ENCODE data around the gene LIX1.

The LIX1 gene

DNA sequence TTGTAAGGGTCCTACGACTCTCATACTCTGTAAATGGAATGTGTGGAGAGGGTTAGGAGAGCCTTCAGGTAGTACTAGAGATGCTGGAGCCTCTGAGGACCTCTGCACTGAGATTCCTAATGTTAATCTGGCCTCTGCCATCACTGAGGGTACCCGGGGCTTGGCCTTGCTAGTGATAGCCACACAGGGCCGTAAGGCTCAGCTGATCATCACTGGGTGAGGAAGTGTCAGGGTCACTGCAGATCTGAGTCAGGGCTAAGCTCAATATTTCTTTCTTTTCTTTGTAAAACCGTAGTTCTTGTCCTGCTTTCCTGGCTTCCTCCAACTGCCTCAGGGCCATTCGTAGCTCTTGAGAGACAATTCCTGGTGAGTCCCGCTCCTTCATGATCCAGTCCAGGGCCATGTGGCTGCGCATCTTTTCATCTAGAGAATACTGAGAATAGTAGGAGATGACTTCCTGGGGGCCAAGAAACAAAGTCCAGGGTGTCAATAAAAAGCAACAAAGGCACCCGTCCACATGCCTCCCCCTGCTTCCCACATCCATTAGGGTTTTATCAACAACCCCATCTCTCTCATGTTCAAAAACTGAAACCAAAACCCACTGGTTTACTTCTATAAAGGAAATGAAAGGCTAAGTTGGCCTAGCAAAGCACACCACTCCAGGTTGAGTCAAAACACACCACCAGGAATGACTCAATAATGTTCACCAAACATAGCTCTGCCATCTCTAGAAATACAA is 47.7 kb downstream of the LIX1 start:
- no peak for DNase-seq
- Histone ChIP-seq H3K9me3 (ENCODE audit: severe bottlenecking) (no peaks in the 10 kb centered on the region), H3K27me3 (ENCODE audit: insufficient read depth, low read depth, severe bottlenecking) (no peaks in the 10 kb centered on the region), H3K4me3 (ENCODE audit: low read depth, low read length) (no peak overlapping the region), H3K36me3 (no peaks in the 10 kb centered on the region), H3K27ac (no peak overlapping the region)
- TF ChIP-seq, protein P1, sequence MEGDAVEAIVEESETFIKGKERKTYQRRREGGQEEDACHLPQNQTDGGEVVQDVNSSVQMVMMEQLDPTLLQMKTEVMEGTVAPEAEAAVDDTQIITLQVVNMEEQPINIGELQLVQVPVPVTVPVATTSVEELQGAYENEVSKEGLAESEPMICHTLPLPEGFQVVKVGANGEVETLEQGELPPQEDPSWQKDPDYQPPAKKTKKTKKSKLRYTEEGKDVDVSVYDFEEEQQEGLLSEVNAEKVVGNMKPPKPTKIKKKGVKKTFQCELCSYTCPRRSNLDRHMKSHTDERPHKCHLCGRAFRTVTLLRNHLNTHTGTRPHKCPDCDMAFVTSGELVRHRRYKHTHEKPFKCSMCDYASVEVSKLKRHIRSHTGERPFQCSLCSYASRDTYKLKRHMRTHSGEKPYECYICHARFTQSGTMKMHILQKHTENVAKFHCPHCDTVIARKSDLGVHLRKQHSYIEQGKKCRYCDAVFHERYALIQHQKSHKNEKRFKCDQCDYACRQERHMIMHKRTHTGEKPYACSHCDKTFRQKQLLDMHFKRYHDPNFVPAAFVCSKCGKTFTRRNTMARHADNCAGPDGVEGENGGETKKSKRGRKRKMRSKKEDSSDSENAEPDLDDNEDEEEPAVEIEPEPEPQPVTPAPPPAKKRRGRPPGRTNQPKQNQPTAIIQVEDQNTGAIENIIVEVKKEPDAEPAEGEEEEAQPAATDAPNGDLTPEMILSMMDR (IDR thresholded peaks at IDR 0.05; ENCODE audit: low read depth, low read length), result no peak

DNA sequence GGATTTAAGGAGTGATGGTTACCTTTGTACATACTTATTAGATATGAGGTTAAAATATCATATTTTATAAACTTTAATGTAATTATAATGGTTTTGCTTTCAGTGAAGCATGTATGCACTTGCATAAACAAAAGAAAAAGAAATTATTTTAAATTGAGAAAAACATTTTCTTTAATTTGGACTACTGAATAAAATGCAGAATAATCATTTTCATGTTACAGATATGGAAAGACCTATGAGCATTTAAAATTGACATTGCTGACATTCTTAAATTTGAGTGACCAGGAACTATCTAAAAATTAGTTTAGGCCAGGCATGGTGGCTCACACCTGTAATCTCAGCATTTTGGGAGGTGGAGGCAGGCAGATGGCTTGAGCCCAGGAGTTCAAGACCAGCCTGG is 49.2 kb downstream of the LIX1 start:
- TF ChIP-seq, protein P1 (IDR thresholded peaks at IDR 0.05; ENCODE audit: low read depth, low read length), result no peak
- no peaks in the 10 kb centered on the region for H3K9me3 ChIP-seq (ENCODE audit: severe bottlenecking)
- H3K4me3 ChIP-seq (ENCODE audit: low read depth, low read length), result no peak overlapping the region
- no peak for DNase-seq
- no peaks in the 10 kb centered on the region for H3K36me3 ChIP-seq
- H3K27me3 ChIP-seq (ENCODE audit: insufficient read depth, low read depth, severe bottlenecking), result no peaks in the 10 kb centered on the region
- H3K27ac ChIP-seq, result no peak overlapping the region

DNA sequence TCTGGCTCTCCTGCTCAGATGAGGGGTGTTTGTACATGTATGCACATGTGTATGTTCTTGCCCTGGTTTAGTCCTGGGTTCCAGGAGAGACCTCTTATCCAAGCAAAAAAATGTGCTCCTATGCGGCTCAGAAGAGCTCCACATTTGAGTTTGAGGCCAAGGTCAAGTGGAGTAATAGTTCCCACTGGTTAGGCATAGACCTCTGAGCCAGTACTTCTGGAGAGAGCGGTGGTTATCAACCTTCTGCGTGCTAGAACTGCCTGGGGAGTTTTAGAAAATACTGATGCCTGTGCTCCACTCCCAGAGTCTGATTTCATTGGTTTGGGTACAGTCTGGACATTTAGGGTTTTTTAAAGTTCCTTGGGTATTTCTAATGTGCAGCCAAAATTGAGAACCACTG is 51.5 kb downstream of the LIX1 start:
- TF ChIP-seq, protein P1 (IDR thresholded peaks at IDR 0.05; ENCODE audit: low read depth, low read length), result no peak

DNA sequence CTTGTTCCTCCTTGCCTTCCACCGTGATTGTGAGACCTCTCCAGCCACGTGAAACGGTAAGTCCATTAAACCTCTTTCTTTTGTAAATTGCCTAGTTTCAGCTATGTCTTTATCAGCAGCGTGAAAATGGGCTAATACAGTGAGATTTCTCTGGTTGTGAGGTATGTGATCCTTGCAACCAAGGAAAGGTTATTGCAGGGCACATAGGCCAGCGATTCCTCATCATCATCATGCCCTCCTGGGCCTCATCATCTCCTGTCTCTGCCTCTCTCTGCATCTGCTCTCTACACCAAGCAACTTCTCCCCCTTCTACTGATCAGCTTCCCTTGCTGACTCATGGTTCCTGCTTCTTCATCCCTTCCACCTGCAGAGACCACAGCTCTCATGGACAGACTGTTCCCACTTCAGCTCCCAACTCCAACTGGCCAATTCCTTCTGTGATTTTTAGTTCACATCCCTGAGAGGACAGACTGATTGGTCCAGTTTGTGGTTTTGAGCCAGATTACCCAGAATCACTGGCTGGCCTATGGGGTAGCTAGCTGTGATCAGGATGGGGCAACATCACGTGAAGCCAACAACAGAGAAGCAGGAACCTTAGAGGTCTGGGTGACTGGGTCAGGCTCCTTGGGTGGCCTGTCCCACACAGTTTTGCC is 53.1 kb downstream of the LIX1 start:
- no peak overlapping the region for H3K4me3 ChIP-seq (ENCODE audit: low read depth, low read length)
- H3K27ac ChIP-seq, result no peak overlapping the region
- TF ChIP-seq, protein P1 (IDR thresholded peaks at IDR 0.05; ENCODE audit: low read depth, low read length), result no peak
- no peak for DNase-seq
- no peaks in the 10 kb centered on the region for H3K27me3 ChIP-seq (ENCODE audit: insufficient read depth, low read depth, severe bottlenecking)
- no peaks in the 10 kb centered on the region for H3K36me3 ChIP-seq
- H3K9me3 ChIP-seq (ENCODE audit: severe bottlenecking), result peaks cover 9% of the 10 kb centered on the region

More for the DNA sequence above, 51.5 kb downstream of the LIX1 start:
- no peak overlapping the region for H3K4me3 ChIP-seq (ENCODE audit: low read depth, low read length)
- no peak for DNase-seq
- H3K27me3 ChIP-seq (ENCODE audit: insufficient read depth, low read depth, severe bottlenecking), result no peaks in the 10 kb centered on the region
- no peak overlapping the region for H3K27ac ChIP-seq
- no peaks in the 10 kb centered on the region for H3K9me3 ChIP-seq (ENCODE audit: severe bottlenecking)
- no peaks in the 10 kb centered on the region for H3K36me3 ChIP-seq

DNA sequence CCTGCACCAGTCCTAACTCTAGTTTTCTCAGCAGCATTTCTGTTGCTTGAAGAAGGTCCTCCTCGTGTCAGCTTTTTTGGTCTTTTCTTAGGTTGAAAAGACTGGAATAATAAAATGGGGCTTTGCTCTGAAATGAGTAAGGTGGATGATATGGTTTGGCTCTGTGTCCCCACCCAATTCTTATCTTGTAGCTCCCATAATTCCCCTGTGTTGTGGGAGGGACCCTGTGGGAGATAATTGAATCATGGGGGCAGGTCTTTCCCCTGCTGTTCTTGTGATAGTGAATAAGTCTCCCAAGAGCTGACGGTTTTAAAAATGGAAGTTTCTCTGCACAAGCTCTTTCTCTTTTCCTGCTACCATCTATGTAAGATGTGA is 53.6 kb downstream of the LIX1 start:
- Histone ChIP-seq H3K4me3 (ENCODE audit: low read depth, low read length) (no peak overlapping the region), H3K27ac (no peak overlapping the region), H3K36me3 (no peaks in the 10 kb centered on the region), H3K9me3 (ENCODE audit: severe bottlenecking) (peaks cover 9% of the 10 kb centered on the region), H3K27me3 (ENCODE audit: insufficient read depth, low read depth, severe bottlenecking) (no peaks in the 10 kb centered on the region)
- TF ChIP-seq, protein P1 (IDR thresholded peaks at IDR 0.05; ENCODE audit: low read depth, low read length), result no peak
- no peak for DNase-seq

Data from WERI-Rb-1 (cell line).